Upper lobe of right lung (tissue), 1 donor: Measurements from ENCODE around the gene PIK3R3. TPM values are rescaled to one million over a fixed set of nuclear protein-coding genes. Genes with fewer than 3 reads are reported as not detected.
A peak's percentile ranks its signal among the peaks of the same experiment; 100 is the strongest.

Source experiments
- ATAC-seq: fragments of 200-7000 bp; cut with Tn5 transposase; one replicate; pipeline ENCODE4 v1.9.1; 2020; ENCODE audit warnings: mild to moderate bottlenecking, moderate library complexity
- DNase-seq: peaks from one replicate; pipeline ENCODE4 v3.0.0-alpha.2; 2020
- H3K27ac ChIP-seq: fragments of 200-600 bp; one replicate; pipeline ENCODE4 v1.8.0; 2022
- H3K27me3 ChIP-seq: fragments of 200-600 bp; one replicate; pipeline ENCODE4 v1.8.0; 2022; ENCODE audit warnings: mild to moderate bottlenecking
- H3K36me3 ChIP-seq: fragments of 200-600 bp; one replicate; pipeline ENCODE4 v1.8.0; 2022
- H3K4me1 ChIP-seq: fragments of 200-600 bp; one replicate; pipeline ENCODE4 v1.8.0; 2022
- H3K4me3 ChIP-seq: fragments of 200-600 bp; one replicate; pipeline ENCODE4 v1.8.0; 2022; ENCODE audit warnings: mild to moderate bottlenecking
- H3K9me3 ChIP-seq: fragments of 200-600 bp; one replicate; pipeline ENCODE4 v1.8.0; 2022
- intact Hi-C: fragments of 100-400 bp; cut with DNase I; formaldehyde crosslinking; loops from one replicate; pipeline ENCODE4 v1.11.0; 2022
- total RNA-seq: library from RNA; stranded (reverse); fragmentation: NEBNext Ultra II Directional; extraction: Animal tissue kit (Norgen Biotek cat#: 25700); gene quantifications from one replicate; pipeline ENCODE4 v1.2.1, GENCODE V29; 2021
- TF ChIP-seq, protein P1 (sequence below): fragments of 200-600 bp; IDR thresholded peaks from one replicate; pipeline ENCODE4 v1.8.0; 2022; ENCODE audit warnings: antibody characterized with exemption
- donor health status: DM: no; HTN: yes; CAD: no; lungs with severe emphysema.

Gene PIK3R3
- total RNA-seq, 1 donor from 2014 or later, result 79.8 TPM

DNA sequence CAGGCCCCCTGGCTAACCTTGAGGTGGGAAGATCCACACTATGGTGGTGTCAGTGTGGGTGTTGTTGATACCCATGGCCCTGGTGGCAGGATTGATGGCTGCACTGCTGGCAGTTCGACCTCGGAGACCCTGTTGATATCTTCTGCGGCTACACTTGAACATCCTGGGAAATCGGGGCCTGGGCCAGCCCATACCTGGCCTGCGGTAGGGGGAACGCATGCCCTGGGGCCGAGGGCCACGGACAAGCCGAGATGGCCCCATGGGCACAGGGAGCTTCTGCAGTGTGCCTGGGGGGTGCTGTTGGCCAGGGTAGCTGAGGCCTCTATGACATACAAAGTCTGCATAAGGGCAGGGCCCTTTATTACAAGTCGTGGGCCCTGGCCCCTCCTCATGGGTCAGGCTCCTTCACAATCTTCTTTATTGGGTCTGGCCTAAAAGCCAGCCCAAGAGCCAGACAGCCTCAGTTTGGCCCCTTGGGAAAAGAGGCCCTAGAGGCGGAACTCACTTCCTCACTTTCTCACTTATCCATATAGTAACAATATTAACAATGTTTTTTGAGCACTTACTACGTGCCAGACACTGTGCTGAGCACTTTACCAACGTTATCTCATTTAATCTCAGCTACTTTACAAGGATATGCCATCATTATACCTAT lies 43.9 kb upstream of the PIK3R3 start, which contains the start of gene P3R3URF:
P3R3URF (minus strand) TSS at position 278 of the 655 bp plus-strand sequence; CDS start at position 261, 17 bp downstream.
- no peak within 1 kb of the TSS for H3K4me3 ChIP-seq
- H3K4me1 ChIP-seq, result peaks cover 30% of the 10 kb centered on the region
- no peaks in the 10 kb centered on the region for H3K27me3 ChIP-seq
- TF ChIP-seq, protein P1, sequence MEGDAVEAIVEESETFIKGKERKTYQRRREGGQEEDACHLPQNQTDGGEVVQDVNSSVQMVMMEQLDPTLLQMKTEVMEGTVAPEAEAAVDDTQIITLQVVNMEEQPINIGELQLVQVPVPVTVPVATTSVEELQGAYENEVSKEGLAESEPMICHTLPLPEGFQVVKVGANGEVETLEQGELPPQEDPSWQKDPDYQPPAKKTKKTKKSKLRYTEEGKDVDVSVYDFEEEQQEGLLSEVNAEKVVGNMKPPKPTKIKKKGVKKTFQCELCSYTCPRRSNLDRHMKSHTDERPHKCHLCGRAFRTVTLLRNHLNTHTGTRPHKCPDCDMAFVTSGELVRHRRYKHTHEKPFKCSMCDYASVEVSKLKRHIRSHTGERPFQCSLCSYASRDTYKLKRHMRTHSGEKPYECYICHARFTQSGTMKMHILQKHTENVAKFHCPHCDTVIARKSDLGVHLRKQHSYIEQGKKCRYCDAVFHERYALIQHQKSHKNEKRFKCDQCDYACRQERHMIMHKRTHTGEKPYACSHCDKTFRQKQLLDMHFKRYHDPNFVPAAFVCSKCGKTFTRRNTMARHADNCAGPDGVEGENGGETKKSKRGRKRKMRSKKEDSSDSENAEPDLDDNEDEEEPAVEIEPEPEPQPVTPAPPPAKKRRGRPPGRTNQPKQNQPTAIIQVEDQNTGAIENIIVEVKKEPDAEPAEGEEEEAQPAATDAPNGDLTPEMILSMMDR, result no peak
- peak within 1 kb of the TSS; percentile 63 for H3K27ac ChIP-seq
- no peaks in the 10 kb centered on the region for H3K9me3 ChIP-seq
- ATAC-seq (no peak), DNase-seq (no peak)
- no peaks in the 10 kb centered on the region for H3K36me3 ChIP-seq
- intact Hi-C loops, result no loop called here

DNA sequence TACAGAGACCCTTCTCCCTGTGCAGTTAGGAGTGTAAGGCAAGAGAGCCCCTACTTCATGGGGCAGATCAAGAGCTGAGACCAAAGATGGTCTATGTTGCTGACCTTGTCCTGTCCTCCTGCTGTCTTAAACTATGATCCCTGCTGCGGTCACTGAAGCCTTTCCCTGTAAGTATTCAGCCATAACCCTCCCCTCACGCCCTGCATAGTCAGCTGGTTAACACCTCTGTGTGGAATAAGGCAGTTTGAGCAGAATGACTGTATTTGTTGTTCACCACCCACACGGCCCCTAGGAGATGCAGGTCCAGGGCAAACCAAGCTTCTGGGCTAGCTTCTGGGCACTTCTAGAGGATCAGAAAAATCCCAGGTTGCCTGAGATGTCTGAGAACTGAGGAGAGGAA lies 42.8 kb upstream of the PIK3R3 start:
- TF ChIP-seq, protein P1, result no peak
- Histone ChIP-seq H3K36me3 (no peaks in the 10 kb centered on the region), H3K4me1 (peaks cover 35% of the 10 kb centered on the region), H3K27me3 (no peaks in the 10 kb centered on the region), H3K9me3 (no peaks in the 10 kb centered on the region), H3K4me3 (no peak overlapping the region), H3K27ac (peak overlapping the region; percentile 63)
- DNase-seq (no peak), ATAC-seq (no peak)
- intact Hi-C loops, result no loop called here

DNA sequence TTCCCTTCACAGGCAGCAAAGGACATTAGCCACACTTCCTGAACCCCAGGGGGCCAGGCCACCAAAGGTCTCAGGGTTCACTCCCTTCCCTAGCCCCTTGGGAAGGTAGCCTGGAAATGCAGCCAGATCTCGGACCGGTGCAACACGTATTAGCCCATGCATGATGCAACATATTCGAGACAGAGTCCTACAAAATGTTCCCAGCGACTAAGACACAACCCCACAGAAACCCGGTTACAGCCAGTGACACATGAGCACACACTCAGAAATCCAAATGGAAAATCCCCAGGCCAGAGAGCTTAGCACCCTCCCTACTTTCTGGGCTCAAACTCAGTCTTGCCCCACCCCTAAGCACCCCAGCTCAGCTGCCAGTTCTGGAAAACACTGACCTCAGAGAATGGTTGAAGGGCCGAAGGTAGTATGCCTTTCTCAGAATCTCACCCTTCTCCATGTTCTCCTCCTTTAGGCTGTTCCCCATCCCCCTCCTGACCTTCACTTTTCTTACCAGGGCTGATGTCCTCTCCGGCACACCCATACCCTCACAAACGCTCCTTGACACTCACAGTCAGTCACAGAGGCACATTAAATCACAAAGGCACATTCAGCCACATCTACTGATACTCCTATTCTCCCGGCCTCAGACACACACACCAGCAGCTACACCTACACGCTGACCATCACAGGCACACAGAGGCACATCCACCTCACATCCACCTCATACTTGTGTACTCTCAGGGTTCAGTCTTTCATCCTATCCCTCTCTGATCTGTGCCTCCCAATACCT lies 42.2 kb upstream of the PIK3R3 start, which contains the start of gene TSPAN1:
TSPAN1 (plus strand) TSS at position 640 of the 784 bp plus-strand sequence. CDS start 6,021 bp downstream, outside the sequence.
- TF ChIP-seq, protein P1, result no peak
- Histone ChIP-seq H3K4me3 (no peak within 1 kb of the TSS), H3K4me1 (peaks cover 35% of the 10 kb centered on the region), H3K27me3 (no peaks in the 10 kb centered on the region), H3K9me3 (no peaks in the 10 kb centered on the region), H3K36me3 (no peaks in the 10 kb centered on the region), H3K27ac (peak within 1 kb of the TSS; percentile 63)
- DNase-seq, result no peak
- intact Hi-C loops, result no loop called here
- ATAC-seq, result peak; percentile 68

DNA sequence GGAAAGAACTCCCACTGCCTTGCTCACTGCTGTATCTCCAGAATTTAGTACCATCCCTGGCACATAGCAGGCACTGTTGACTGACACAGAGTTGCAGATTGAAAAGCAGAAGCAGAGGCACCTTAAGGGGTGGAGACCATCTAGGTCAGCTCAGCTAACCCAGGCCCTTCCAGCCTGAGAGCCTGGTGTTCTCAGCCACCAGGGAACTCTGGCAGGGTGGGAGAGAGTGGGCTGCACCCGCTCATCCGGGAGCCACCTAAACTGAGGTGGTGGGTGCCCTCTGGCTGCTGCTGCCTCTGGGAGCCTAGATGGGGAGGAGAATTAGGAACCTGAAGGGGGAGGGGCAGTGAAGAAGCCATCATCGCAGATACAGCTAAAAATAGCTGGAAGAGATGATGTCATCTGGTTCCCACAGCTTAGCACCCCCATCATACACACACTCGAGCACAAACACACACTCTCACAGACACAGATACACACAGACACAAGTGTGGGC lies 41.0 kb upstream of the PIK3R3 start:
- Histone ChIP-seq H3K27me3 (no peaks in the 10 kb centered on the region), H3K9me3 (no peaks in the 10 kb centered on the region), H3K27ac (peak overlapping the region; percentile 63), H3K36me3 (no peaks in the 10 kb centered on the region), H3K4me1 (peaks cover 35% of the 10 kb centered on the region), H3K4me3 (no peak overlapping the region)
- intact Hi-C loops, result no loop called here
- DNase-seq (no peak), ATAC-seq (no peak)
- TF ChIP-seq, protein P1, result no peak

DNA sequence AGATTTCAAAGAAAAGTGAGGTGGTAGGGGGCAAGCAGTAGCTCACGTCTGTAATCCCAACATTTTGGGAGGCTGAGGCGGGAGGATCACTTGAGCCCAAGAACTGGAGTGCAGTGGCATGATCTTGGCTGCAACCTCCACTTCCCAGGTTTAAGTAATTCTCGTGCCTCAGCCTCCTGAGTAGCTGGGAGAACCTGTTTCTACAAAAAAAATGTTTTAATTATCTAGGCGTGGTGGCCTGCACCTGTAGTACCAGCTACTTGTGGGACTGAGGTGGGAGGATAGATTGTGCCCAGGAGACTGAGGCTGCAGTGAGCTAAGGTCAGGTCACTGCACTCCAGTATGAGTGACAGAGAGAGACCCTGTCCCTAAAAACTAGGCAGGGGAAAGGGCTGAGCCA lies 39.9 kb upstream of the PIK3R3 start:
- H3K36me3 ChIP-seq, result no peaks in the 10 kb centered on the region
- H3K27me3 ChIP-seq, result no peaks in the 10 kb centered on the region
- no peak overlapping the region for H3K4me3 ChIP-seq
- H3K4me1 ChIP-seq, result peaks cover 44% of the 10 kb centered on the region
- H3K9me3 ChIP-seq, result no peaks in the 10 kb centered on the region
- intact Hi-C loops, result no loop called here
- peak overlapping the region; percentile 66 for H3K27ac ChIP-seq
- DNase-seq (no peak), ATAC-seq (no peak)
- TF ChIP-seq, protein P1, result no peak
